HG02852 (cell line): ENCODE data around the gene PARD3.

Experiments used
- ATAC-seq: cut with Tn5 transposase; IDR thresholded peaks from one replicate; pipeline ENCODE4 v1.9.1; 2021; ENCODE audit warnings: mild to moderate bottlenecking, moderate library complexity; ENCODE audit not compliant: unreplicated experiment

PARD3 gene

GRCh38 chr10:34551295-34551694 lies 263.8 kb downstream of the PARD3 start:
- ATAC-seq, result no peak

GRCh38 chr10:34549953-34550352 lies 265.1 kb downstream of the PARD3 start:
- no peak for ATAC-seq

- ATAC-seq, result no peak
Measured at GRCh38 chr10:34549001-34549400, 266.1 kb downstream of the PARD3 start.

- no peak for ATAC-seq
Measured at GRCh38 chr10:34548466-34548865, 266.6 kb downstream of the PARD3 start.

GRCh38 chr10:34547695-34548094 lies 267.4 kb downstream of the PARD3 start:
- ATAC-seq, result no peak

GRCh38 chr10:34547291-34547690 lies 267.8 kb downstream of the PARD3 start:
- ATAC-seq, result no peak

- no peak for ATAC-seq
Measured at GRCh38 chr10:34544400-34544799, 270.7 kb downstream of the PARD3 start.

GRCh38 chr10:34543716-34544115 lies 271.4 kb downstream of the PARD3 start:
- ATAC-seq, result no peak

- no peak for ATAC-seq
Measured at GRCh38 chr10:34540492-34540891, 274.6 kb downstream of the PARD3 start.

- ATAC-seq, result peak; percentile 29
Measured at GRCh38 chr10:34539533-34540315, 275.4 kb downstream of the PARD3 start.

- ATAC-seq, result peak; percentile 40
Measured at GRCh38 chr10:34538281-34538829, 276.7 kb downstream of the PARD3 start.

- ATAC-seq, result peak; percentile 82
Measured at GRCh38 chr10:34537629-34538231, 277.4 kb downstream of the PARD3 start.

- ATAC-seq, result no peak
Measured at GRCh38 chr10:34535872-34536271, 279.2 kb downstream of the PARD3 start.

GRCh38 chr10:34530778-34531177 lies 284.3 kb downstream of the PARD3 start:
- ATAC-seq, result no peak

GRCh38 chr10:34528320-34528719 lies 286.8 kb downstream of the PARD3 start:
- ATAC-seq, result peak; percentile 57

- no peak for ATAC-seq
Measured at GRCh38 chr10:34526758-34527730, 288.1 kb downstream of the PARD3 start.

GRCh38 chr10:34526186-34526585 lies 288.9 kb downstream of the PARD3 start:
- no peak for ATAC-seq

GRCh38 chr10:34524369-34525091 lies 290.6 kb downstream of the PARD3 start:
- ATAC-seq, result no peak

- no peak for ATAC-seq
Measured at GRCh38 chr10:34523017-34523767, 291.9 kb downstream of the PARD3 start.

- ATAC-seq, result peak; percentile 66
Measured at GRCh38 chr10:34522546-34522945, 292.6 kb downstream of the PARD3 start.
